Stimulated activated CD8-positive, alpha-beta memory T cell treated with anti-CD3 and anti-CD28 coated beads, Interleukin-4, amount 100 ng/mL, for 1 hour (primary cell): ENCODE measurements around the gene INTS15.
"Not testable (repeated sequence)": the region's sequence is repeated elsewhere in the genome, so short reads cannot be mapped to it uniquely, and the experiment has no call there.

Experiments
- DNase-seq, 2 donors: peaks; one replicate each; pipeline ENCODE4 v3.0.0-alpha.2; 2020; ENCODE audit warnings: low read depth in 2 of 2, low spot score in 1 of 2

Gene INTS15

DNA sequence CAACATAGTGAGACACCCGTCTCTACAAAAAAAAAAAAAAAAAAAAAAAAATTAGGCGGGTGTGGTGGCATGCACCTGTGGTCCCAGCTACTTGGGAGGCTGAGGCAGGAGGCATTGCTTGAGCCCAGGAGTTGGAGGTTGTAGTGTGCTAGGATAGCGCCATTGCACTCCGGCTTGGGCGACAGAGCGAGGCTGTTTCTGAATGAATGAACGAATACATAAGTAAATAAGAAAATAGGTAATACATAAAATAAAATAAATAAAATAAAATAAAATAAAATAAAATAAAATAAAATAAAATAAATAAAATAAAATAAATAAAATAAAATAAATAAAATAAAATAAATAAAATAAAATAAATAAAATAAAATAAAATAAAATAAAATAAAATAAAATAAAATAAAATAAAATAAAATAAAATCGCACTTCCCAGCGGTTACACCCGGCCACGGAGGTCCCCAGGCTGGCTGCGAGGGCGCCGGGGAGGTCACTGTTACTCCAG is 12.9 kb upstream of the INTS15 start:
- DNase-seq: not testable (repeated sequence)

DNA sequence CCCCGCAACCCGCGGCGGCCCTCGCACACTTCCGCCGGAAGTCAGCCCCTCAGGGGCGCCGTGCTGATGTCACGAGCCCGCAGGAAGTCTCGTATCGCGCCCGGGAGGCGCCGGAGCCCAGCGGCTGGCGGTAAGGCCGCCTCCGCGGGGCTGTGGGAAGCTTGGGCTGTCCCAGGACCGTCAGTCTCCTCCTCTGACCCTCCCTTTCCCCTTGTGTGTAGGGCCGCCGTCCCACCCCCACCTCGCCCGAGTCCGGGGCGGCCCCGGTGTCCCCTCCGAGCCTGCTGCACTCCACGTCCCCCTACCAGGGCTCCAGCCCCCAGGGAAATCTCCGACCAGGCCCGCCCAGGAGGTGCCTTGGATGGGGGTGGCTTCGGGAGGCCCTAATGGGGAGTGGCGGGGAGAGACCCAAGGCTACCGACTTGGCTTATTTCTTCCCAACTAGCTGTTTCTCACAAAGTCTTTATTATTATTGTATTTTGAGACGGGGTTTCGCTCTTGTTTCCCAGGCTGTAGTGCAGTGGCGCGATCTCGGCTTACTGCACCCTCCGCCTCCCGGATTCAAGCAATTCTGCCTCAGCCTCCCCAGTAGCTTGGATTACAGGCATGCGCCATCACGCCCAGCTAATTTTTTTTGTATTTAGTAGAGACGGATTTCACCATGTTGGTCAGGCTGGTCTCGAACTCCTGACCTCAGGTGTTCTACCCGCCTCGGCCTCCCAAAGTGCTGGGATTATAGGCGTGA is 12.3 kb upstream of the INTS15 start, which contains the start of gene ZDHHC4:
ZDHHC4 (plus strand) TSS at position 86 of the 745 bp plus-strand sequence. CDS start 3,108 bp downstream, outside the sequence.
- DNase-seq: peak; percentile 71 to 72

DNA sequence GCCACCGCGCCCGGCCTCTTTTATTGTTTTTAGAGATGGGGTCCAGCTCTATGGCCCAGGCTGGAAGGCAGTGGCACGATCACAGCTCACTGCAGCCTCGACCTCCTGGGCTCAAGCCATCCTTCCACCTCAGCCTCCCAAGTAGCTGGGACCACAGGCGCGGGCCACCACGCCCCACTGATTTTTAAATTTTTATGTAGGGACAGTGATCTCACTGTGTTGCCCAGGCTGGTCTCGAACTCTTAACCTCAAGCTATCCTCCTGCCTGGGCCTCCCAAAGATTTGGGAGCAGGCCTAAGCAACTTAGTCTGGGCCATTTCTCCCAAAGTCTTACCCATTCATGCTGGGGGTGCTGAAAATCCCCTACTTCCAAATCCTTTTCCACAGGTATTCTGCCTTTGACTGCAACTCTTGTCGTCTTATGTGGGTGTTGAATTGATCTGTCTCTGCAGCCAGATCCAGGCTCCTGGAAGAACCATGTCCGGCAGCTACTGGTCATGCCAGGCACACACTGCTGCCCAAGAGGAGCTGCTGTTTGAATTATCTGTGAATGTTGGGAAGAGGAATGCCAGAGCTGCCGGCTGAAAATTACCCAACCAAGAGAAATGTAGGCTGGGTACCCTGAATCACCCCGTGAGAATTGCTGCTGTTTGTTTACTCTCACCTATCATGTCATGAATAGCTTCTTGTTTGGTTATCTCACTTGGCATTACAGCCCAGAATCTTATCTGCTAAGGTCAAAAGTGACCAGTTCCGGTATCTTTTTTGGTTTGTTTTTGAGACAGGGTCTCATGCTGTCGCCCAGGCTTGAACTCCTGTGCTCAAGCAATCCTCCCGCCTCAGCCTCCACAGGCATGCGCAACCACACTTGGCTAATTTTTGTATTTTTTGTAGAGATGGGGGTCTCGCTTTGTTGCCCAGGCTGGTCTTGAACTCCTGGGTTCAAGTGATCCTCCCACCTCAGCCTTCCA is 11.4 kb upstream of the INTS15 start:
- DNase-seq: no peak

DNA sequence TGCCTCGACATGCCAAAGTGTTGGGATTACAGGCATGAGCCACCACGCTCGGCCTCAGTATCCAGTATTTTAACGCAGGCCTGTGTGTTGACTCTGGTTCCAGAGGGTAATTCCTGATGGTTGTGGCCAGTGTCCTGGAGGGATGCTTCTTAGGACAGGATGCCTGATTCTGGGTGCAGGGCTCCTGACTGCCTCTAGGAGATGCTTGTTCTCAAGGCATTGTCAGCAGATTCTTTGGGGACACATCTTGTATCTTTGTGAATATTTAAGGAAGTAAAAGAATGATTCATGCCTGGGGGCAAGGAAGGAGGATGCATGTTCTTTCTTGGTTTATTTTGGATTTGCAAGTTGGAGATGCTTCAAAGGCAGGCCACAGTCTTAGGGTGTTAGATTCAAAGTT is 10.4 kb upstream of the INTS15 start:
- DNase-seq: no peak

DNA sequence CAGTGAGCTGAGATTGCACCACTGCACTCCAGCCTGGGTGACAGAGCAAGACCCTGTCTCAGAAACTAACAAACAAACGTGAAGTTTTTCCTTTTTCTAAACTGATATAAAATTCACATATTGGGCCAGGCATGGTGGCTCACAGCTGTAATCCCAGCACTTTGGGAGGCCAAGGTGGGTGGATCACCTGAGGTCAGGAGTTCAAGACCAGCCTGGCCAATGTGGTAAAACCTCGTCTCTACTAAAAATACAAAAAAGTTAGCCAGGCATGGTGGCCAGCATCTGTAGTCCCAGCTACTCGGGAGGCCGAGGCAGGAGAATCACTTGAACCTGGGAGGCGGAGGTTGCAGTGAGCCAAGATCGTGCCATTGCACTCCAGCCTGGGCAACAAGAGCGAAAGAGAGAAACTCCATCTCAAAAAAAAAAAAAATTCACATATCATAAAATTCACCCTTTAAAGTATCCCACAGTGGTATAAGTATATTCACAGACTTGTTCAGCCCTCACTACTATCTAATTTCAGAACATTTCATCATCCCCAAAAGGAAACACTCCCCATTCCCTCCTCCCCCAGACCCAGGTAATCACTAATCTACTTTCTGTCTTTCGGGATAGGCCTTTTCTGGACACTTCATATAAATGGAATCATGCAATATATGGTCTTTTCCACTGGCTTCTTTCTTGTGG is 3.9 kb upstream of the INTS15 start:
- DNase-seq: not testable (repeated sequence)

DNA sequence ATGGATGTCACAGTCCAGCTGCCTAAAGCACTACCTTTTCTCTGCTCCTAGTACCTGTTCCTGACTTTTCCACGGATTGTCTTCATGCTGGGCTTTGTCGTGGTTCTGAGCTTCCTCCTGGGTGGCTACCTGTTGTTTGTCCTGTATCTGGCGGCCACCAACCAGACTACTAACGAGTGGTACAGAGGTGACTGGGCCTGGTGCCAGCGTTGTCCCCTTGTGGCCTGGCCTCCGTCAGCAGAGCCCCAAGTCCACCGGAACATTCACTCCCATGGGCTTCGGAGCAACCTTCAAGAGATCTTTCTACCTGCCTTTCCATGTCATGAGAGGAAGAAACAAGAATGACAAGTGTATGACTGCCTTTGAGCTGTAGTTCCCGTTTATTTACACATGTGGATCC is 1.3 kb upstream of the INTS15 start:
- no peak for DNase-seq

DNA sequence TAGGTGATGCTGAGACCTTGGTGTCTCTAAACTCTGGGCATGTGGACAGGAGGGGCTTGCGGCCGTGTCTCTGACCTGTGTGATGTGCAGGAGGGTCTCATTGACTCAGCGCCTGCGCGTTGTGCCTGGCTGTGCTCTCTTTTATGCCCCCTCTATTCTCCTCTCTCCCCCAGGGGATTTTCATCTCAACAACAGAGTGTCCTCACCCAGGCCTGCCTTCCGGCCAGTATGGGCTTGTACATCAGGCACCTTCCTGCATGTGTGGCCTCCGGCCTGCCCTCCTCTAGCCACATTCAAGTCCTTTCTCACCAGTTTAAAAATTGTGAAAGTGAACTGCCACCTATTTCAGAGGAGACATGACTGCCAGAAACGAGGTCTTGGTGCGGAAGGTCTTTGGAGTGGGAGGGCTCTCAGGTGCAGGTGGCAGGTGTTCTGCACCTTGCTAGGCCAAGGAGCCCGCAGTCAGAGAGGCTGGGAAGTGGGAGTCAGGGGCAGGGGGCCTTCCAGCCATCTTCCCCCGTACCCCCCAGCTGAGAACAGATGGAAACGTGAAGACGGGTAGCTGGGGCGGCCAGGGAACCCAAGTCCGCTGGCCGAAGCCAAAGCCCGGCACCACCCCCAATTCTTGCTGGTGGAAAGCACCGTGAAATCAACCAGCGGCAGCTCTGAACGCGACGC is 531 bp upstream of the INTS15 start:
- no peak for DNase-seq

DNA sequence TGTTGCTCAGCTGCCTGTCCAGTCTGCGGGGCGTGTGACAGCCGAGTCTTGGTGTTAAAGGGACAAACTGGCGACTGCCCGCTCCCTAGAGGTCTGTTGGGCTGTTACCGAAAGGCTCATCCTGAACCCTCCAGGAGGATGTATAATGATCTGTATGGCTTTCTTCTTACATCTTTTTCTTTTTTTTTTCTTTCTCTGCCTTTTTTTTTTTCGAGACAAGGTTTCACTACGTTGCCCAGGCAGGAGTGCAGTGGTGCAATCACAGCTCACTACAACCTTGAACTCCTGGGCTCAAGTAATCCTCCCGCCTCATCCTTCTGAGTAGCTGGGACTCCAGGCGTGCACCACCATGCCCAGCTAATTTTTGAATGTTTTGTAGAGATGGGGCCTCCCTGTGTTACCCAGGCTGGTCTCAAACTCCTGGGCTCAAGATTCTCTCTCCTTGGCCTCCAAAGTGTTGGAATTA is 857 bp downstream of the INTS15 start:
- DNase-seq: no peak

DNA sequence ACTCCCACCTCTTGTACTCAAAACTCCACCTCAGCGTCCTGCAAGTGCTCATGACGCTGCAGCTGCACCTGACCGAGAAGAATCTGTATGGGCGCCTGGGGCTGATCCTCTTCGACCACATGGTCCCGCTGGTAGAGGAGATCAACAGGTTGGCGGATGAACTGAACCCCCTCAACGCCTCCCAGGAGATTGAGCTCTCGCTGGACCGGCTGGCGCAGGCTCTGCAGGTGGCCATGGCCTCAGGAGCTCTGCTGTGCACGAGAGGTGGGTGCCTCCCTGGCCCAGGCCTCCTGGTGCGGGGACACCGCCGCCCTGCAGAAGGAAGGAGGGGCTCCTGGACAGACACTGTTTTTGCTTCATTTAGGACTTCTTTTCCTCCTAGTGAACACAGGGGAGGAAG is 10.3 kb downstream of the INTS15 start:
- no peak for DNase-seq

DNA sequence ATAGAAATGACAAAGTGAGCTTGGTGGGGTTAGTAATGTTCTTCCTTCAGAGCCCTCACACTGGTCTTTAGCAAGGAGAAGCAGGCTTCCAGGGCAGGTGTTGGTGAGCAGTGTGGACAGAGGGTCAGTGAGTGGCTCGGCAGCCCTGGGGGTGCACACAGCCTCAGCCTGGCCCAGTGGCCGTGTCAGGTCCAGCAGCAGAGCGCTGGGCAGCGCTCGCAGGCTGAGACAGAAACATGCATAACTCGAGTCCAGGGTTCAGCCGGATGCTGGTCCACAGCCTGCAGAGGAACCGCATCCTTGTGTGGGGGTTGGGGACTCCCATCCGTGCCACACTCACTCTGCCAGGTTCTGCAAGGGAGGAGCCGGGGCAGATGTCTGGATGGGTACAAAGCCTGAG is 14.6 kb downstream of the INTS15 start:
- DNase-seq: no peak

DNA sequence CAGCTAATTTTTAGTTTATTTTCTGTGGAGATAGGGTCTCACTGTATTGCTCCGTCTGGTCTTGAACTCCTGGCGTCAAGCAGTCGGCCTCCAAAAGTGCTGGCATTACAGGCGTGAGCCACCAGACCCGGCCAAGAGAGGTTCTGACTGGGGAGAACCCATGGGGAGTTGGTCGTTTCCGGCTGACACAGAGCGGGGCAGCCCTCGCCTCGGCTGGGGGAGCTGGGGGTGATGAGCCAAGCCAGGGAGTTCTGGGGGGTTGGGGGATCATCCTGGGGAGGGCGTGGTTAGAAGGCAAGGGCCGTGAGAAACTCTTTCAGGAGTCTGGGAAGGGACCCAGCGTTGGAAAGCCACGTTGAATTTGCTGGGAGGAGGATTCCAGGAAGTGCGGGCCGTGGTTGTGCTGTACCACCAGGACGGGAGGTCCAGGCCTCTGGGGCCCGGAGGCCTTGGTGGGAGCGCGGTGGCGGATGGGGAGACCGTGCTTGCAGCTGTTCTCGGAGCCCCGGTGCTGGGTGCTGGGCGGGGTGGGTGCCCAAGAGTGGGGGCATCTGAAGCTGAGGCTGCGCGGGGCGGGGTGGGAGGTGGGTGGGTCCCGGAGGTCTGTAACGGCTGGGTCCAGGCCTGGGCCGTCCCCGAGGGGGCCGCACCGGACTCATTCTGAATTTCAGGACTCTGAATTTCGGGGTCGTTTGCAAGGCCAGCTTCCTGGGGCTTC is 17.2 kb downstream of the INTS15 start:
- DNase-seq: no peak

DNA sequence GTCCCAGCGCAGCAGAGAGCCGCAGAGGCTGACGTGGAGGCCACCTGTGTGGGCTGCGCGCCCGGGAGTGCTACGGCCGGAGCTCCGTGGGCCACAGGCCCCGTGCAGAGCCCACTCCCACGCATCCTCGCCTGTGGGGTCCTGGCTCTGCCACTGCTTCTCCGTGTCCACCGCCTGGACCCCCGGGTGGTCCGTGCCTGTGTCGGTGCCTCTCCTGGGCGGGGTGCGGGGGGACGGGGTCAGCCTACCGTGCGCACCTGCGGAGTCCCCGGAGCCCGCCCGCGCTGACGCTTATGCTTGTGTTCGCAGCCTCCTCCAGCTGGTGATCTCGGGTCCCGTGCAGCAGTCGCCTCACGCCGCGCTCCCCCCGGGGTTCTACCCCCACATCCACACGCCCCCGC is 17.8 kb downstream of the INTS15 start:
- no peak for DNase-seq

DNA sequence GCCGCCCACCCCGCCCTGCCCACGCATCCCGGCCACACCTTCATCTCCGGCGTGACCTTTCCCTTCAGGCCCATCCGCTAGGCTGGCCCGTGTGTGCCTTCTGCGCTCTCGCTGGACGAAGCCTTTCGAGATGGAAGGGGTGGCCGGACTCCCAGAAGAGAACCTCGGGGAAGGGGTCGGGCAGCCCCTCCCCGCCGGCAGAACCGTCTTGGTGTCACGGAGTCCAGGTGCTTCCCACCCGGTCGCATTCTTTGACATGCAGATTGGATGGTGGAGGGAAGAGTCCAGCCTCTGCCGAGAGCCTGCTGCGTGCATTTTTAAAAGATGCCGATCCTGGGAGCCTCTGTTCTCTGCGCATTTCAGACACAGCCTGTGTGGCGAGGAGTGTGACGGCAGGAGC is 18.3 kb downstream of the INTS15 start:
- DNase-seq: no peak

DNA sequence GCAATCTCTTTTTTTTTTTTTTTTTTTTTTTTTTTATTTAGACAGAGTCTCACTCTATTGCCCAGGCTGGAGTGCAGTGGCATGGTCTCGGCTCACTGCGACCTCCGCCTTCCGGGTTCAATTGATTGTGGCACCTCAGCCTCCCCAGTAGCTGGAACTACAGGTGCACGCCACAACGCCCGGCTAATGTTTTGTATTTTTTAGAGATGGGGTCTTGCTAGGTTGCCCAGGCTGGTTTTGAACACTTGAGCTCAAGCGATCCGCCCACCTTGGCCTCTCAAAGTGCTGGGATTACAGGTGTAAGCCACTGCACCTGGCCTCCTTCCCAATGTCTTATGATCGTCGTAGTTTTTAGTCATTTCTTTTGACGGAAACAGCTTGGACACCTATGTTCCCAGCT is 19.0 kb downstream of the INTS15 start:
- no peak for DNase-seq

DNA sequence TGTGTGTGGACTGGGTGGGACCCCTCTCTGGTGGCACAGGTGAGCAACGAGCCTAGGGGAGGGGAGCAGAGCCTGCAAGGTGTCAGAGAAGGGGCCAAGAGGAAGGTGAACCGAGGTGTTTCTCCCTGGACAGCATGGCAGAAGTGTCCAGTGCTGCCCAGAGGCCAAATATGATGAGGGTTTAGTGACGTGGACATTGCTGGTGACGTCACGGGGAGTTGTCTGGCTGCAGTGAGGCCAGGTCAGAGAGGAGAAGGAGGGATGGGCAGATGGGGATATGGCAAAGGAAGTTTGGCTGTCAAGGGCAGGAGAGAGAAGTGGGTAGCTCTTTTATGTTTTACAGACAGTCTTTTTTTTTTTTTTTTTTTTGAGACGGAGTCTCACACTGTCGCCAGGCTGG is 23.0 kb downstream of the INTS15 start:
- no peak for DNase-seq

DNA sequence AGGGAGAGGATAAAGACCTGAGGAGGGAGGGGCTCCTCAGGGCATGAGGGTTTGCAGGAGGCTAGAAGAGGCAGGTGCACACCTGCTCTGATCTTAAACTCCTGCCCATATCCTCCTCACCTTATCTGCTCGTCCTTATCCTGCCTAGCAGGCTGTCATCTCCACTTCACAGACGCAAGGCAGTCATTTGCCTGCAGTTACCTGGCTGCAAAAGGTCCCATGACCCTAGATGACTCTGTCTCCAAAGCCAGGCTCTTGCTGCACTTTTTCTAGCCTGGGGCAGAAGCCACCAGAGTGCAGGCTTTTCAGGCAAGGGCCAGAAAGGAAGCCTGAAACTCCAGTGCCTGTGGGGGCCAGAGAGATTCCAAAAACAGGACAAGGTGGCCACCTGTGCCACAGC is 23.9 kb downstream of the INTS15 start:
- no peak for DNase-seq

DNA sequence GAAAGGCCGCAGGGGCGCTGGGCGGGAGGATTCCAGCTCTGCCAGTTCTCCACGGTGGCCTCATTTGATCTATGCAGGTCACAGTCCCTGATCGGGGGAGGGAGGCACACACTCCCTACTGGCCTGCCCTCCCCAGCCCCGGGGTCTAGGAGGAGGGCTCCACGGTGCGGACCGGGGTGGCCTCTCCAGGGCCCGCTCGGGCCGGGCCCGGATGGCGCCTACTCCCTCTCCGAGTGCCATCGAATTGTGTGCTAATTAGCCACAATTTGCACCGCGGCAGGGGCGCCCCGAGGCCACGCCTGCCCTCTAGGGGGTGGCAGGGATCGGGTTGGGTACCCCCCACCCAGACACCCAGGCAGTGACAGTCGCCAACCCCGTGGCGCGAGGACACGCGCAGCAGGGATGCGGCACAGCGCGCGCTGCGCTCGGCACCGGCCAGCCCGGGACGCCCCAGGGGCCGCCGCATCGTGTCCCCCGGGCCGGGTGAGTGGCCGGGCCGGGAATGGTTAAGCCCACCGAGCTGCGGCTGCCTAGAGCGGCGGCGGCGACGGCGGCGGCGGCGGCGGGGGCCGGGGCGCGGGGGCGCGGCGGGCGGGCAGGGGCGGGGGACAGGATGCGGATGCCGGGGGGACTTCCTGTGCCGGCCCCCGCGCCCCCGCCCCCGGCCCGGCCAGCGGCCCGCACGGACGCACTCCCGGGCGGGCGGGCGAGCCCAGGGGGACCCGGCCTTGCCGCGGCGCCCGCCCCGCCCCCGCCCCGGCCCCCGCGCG is 25.3 kb downstream of the INTS15 start, which contains the start of gene ZNF853:
ZNF853 (plus strand) TSS at position 658 of the 770 bp plus-strand sequence. CDS start 565 bp downstream, outside the sequence.
- DNase-seq: no peak

DNA sequence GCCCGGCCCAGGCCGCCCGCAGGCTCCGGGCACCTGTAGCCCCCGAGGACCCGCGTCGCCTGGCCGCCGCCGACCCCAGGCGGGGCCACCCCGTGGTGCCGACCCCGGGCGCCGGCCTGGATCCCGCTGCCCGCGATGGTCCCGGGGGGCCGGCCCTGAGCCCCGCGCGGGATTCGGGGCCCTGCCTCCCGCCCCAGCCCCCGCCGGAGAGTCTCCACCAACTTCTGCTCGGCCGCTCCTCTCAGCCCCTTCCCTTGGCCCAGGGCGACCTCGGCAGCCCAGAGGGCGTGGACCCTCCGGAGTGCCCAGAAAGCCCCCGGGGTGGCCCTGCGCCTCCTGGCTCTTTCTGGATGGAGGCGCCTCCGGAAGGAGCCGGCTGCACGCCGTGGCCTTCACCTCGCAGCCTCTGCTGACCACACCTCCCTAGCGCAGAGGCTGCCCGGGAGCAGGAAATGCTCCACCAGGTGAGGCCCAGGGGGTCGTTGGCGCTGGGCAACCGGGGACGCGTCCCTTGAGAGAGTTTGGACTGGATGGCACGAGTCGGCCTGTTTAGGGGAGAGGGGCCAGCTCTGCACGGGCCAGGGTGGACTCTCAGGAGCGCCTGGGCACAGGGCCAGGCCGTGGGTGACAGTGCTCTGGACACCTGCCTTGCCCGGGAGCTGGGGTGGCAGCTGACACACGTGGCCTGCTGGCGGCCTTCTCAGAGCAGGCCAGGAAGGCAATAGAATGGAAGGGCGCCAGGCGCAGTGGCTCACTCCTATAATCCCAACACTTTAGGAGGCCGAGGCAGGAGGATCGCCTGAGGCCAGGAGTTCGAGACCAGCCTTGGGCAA is 26.1 kb downstream of the INTS15 start:
- no peak for DNase-seq
